ENCODE measurements around the gene BNC2. TPM values are rescaled to one million over a fixed set of nuclear protein-coding genes. Genes with fewer than 3 reads are reported as not detected.

Gene BNC2
- total and polyA plus RNA-seq, 7 experiments from 2014 or later = 0.05 to 1.5 (median 0.59) TPM; not detected in 3

- H3K4me1 ChIP-seq (ENCODE audit: control insufficient read depth in 2 of 2, insufficient read depth in 2 of 2, low read length in 2 of 2) = no peaks in the 10 kb centered on the region
- no peaks in the 10 kb centered on the region for H3K36me3 ChIP-seq (ENCODE audit: control insufficient read depth in 2 of 3, insufficient read depth in 3 of 3, low read length in 3 of 3)
- H3K27ac ChIP-seq (ENCODE audit: low read depth, low read length) = no peak overlapping the region
- Mint-ChIP-seq H3K9me3 (no peaks in the 10 kb centered on the region), H3K4me3 (no peak overlapping the region), H3K27me3 (peaks cover 0 to 5% (median 0%) of the 10 kb centered on the region in 5 donors), H3K27ac (no peak overlapping the region), H3K4me1 (no peaks in the 10 kb centered on the region), H3K36me3 (no peaks in the 10 kb centered on the region)
- intact Hi-C loops (cut with micrococcal nuclease) = no loop called here
- ATAC-seq (no peak), DNase-seq (no peak)
- no peaks in the 10 kb centered on the region for H3K9me3 ChIP-seq (ENCODE audit: control insufficient read depth in 2 of 3, low read length in 3 of 3)
- ChIA-PET POLR2A (interaction anchor here (0.6 kb wide), 1 partner anchor 209 kb away, joined by 3 read pairs; no protein-coding TSS in a partner anchor), CTCF (no interaction called here)
- H3K27me3 ChIP-seq (ENCODE audit: control insufficient read depth in 2 of 2, insufficient read depth in 2 of 2, low read length in 2 of 2) = no peaks in the 10 kb centered on the region
- H3K4me3 ChIP-seq (ENCODE audit: low read length) = no peak overlapping the region
Measured at GRCh38 chr9:16532681-16533450, 337.6 kb downstream of the BNC2 start.

- ChIA-PET POLR2A (no interaction called here), CTCF (no interaction called here)
- no peak overlapping the region for H3K4me3 Mint-ChIP-seq
- intact Hi-C loops (cut with micrococcal nuclease) = no loop called here
- H3K27ac Mint-ChIP-seq = no peak overlapping the region
- Histone ChIP-seq H3K27me3 (ENCODE audit: control insufficient read depth in 2 of 2, insufficient read depth in 2 of 2, low read length in 2 of 2) (no peaks in the 10 kb centered on the region), H3K4me1 (ENCODE audit: control insufficient read depth in 2 of 2, insufficient read depth in 2 of 2, low read length in 2 of 2) (no peaks in the 10 kb centered on the region), H3K9me3 (ENCODE audit: control insufficient read depth in 2 of 3, low read length in 3 of 3) (no peaks in the 10 kb centered on the region), H3K27ac (ENCODE audit: low read depth, low read length) (no peak overlapping the region), H3K4me3 (ENCODE audit: low read length) (no peak overlapping the region), H3K36me3 (ENCODE audit: control insufficient read depth in 2 of 3, insufficient read depth in 3 of 3, low read length in 3 of 3) (no peaks in the 10 kb centered on the region)
- DNase-seq (no peak), ATAC-seq (no peak)
- no peaks in the 10 kb centered on the region for H3K9me3 Mint-ChIP-seq
- H3K36me3 Mint-ChIP-seq = no peaks in the 10 kb centered on the region
- no peaks in the 10 kb centered on the region for H3K4me1 Mint-ChIP-seq
- H3K27me3 Mint-ChIP-seq = peaks cover 0 to 5% (median 0%) of the 10 kb centered on the region in 5 donors
Measured at GRCh38 chr9:16532272-16532671, 338.2 kb downstream of the BNC2 start.

GRCh38 chr9:16530669-16531642, 339.5 kb downstream of the BNC2 start:
- no peaks in the 10 kb centered on the region for H3K4me1 Mint-ChIP-seq
- Histone ChIP-seq H3K36me3 (ENCODE audit: control insufficient read depth in 2 of 3, insufficient read depth in 3 of 3, low read length in 3 of 3) (no peaks in the 10 kb centered on the region), H3K4me3 (ENCODE audit: low read length) (no peak overlapping the region), H3K27ac (ENCODE audit: low read depth, low read length) (no peak overlapping the region), H3K4me1 (ENCODE audit: control insufficient read depth in 2 of 2, insufficient read depth in 2 of 2, low read length in 2 of 2) (no peaks in the 10 kb centered on the region), H3K27me3 (ENCODE audit: control insufficient read depth in 2 of 2, insufficient read depth in 2 of 2, low read length in 2 of 2) (no peaks in the 10 kb centered on the region), H3K9me3 (ENCODE audit: control insufficient read depth in 2 of 3, low read length in 3 of 3) (no peaks in the 10 kb centered on the region)
- ChIA-PET POLR2A (no interaction called here), CTCF (no interaction called here)
- intact Hi-C loops (cut with micrococcal nuclease) = no loop called here
- H3K9me3 Mint-ChIP-seq = peaks cover 0 to 4% (median 0%) of the 10 kb centered on the region in 11 donors
- H3K27me3 Mint-ChIP-seq = peaks cover 0 to 5% (median 0%) of the 10 kb centered on the region in 5 donors
- no peaks in the 10 kb centered on the region for H3K36me3 Mint-ChIP-seq
- H3K27ac Mint-ChIP-seq = no peak overlapping the region
- no peak for ATAC-seq
- no peak for DNase-seq
- H3K4me3 Mint-ChIP-seq = no peak overlapping the region

- Mint-ChIP-seq H3K36me3 (no peaks in the 10 kb centered on the region), H3K27me3 (peaks cover 0 to 5% (median 0%) of the 10 kb centered on the region in 5 donors), H3K4me1 (no peaks in the 10 kb centered on the region), H3K9me3 (peaks cover 0 to 4% (median 0%) of the 10 kb centered on the region in 11 donors), H3K4me3 (no peak overlapping the region), H3K27ac (no peak overlapping the region)
- no peak for DNase-seq
- no peaks in the 10 kb centered on the region for H3K4me1 ChIP-seq (ENCODE audit: control insufficient read depth in 2 of 2, insufficient read depth in 2 of 2, low read length in 2 of 2)
- H3K9me3 ChIP-seq (ENCODE audit: control insufficient read depth in 2 of 3, low read length in 3 of 3) = no peaks in the 10 kb centered on the region
- H3K27ac ChIP-seq (ENCODE audit: low read depth, low read length) = no peak overlapping the region
- intact Hi-C loops (cut with micrococcal nuclease) = no loop called here
- POLR2A ChIA-PET = no interaction called here
- H3K27me3 ChIP-seq (ENCODE audit: control insufficient read depth in 2 of 2, insufficient read depth in 2 of 2, low read length in 2 of 2) = no peaks in the 10 kb centered on the region
- no peak overlapping the region for H3K4me3 ChIP-seq (ENCODE audit: low read length)
- ATAC-seq = no peak
- no peaks in the 10 kb centered on the region for H3K36me3 ChIP-seq (ENCODE audit: control insufficient read depth in 2 of 3, insufficient read depth in 3 of 3, low read length in 3 of 3)
- CTCF ChIA-PET = no interaction called here
Measured at GRCh38 chr9:16527573-16527972, 342.9 kb downstream of the BNC2 start.

- CTCF ChIA-PET = no interaction called here
- H3K4me3 ChIP-seq (ENCODE audit: low read length) = no peak overlapping the region
- ATAC-seq (no peak), DNase-seq (no peak)
- intact Hi-C loops (cut with micrococcal nuclease) = no loop called here
- no peaks in the 10 kb centered on the region for H3K27me3 ChIP-seq (ENCODE audit: control insufficient read depth in 2 of 2, insufficient read depth in 2 of 2, low read length in 2 of 2)
- Mint-ChIP-seq H3K9me3 (peaks cover 0 to 8% (median 2%) of the 10 kb centered on the region in 11 donors), H3K36me3 (no peaks in the 10 kb centered on the region), H3K4me1 (no peaks in the 10 kb centered on the region), H3K27me3 (peaks cover 0 to 5% (median 0%) of the 10 kb centered on the region in 5 donors), H3K27ac (no peak overlapping the region), H3K4me3 (no peak overlapping the region)
- no peaks in the 10 kb centered on the region for H3K9me3 ChIP-seq (ENCODE audit: control insufficient read depth in 2 of 3, low read length in 3 of 3)
- no peak overlapping the region for H3K27ac ChIP-seq (ENCODE audit: low read depth, low read length)
- no peaks in the 10 kb centered on the region for H3K36me3 ChIP-seq (ENCODE audit: control insufficient read depth in 2 of 3, insufficient read depth in 3 of 3, low read length in 3 of 3)
- H3K4me1 ChIP-seq (ENCODE audit: control insufficient read depth in 2 of 2, insufficient read depth in 2 of 2, low read length in 2 of 2) = no peaks in the 10 kb centered on the region
- POLR2A ChIA-PET = no interaction called here
Measured at GRCh38 chr9:16526380-16526779, 344.1 kb downstream of the BNC2 start.

GRCh38 chr9:16524823-16525222, 345.6 kb downstream of the BNC2 start:
- Histone ChIP-seq H3K27ac (ENCODE audit: low read depth, low read length) (no peak overlapping the region), H3K27me3 (ENCODE audit: control insufficient read depth in 2 of 2, insufficient read depth in 2 of 2, low read length in 2 of 2) (no peaks in the 10 kb centered on the region), H3K4me3 (ENCODE audit: low read length) (no peak overlapping the region), H3K4me1 (ENCODE audit: control insufficient read depth in 2 of 2, insufficient read depth in 2 of 2, low read length in 2 of 2) (no peaks in the 10 kb centered on the region), H3K9me3 (ENCODE audit: control insufficient read depth in 2 of 3, low read length in 3 of 3) (no peaks in the 10 kb centered on the region), H3K36me3 (ENCODE audit: control insufficient read depth in 2 of 3, insufficient read depth in 3 of 3, low read length in 3 of 3) (no peaks in the 10 kb centered on the region)
- no peaks in the 10 kb centered on the region for H3K4me1 Mint-ChIP-seq
- ChIA-PET CTCF (no interaction called here), POLR2A (no interaction called here)
- ATAC-seq (no peak), DNase-seq (no peak)
- intact Hi-C loops (cut with micrococcal nuclease) = no loop called here
- H3K9me3 Mint-ChIP-seq = peaks cover 0 to 12% (median 2%) of the 10 kb centered on the region in 11 donors
- no peak overlapping the region for H3K4me3 Mint-ChIP-seq
- peaks cover 0 to 5% (median 0%) of the 10 kb centered on the region in 5 donors for H3K27me3 Mint-ChIP-seq
- no peak overlapping the region for H3K27ac Mint-ChIP-seq
- no peaks in the 10 kb centered on the region for H3K36me3 Mint-ChIP-seq

All from naive thymus-derived CD4-positive, alpha-beta T cell (primary cell).